IPS-18a (cell line): Measurements from ENCODE around the gene SLC27A2.

Experiments used
- H3K27ac ChIP-seq: one replicate; pipeline ENCODE4 v1.5.1; 2013; ENCODE audit warnings: low read length
- H3K27me3 ChIP-seq: one replicate; pipeline ENCODE4 v1.6.1; 2013; ENCODE audit warnings: mild to moderate bottlenecking, low read length; ENCODE audit not compliant: control insufficient read depth, insufficient read depth
- H3K36me3 ChIP-seq: one replicate; pipeline ENCODE4 v1.6.1; 2013; ENCODE audit warnings: low read depth, low read length; ENCODE audit not compliant: control insufficient read depth
- H3K4me1 ChIP-seq: one replicate; pipeline ENCODE4 v1.6.1; 2013; ENCODE audit warnings: low read depth, low read length; ENCODE audit not compliant: control insufficient read depth
- H3K4me3 ChIP-seq: one replicate; pipeline ENCODE4 v1.5.1; 2013; ENCODE audit warnings: low read length
- H3K9ac ChIP-seq: one replicate; pipeline ENCODE4 v1.6.1; 2013; ENCODE audit warnings: mild to moderate bottlenecking, low read length, moderate library complexity
- H3K9me3 ChIP-seq: one replicate; pipeline ENCODE4 v1.6.1; 2013; ENCODE audit warnings: low read depth, low read length; ENCODE audit not compliant: control insufficient read depth

The SLC27A2 gene

GRCh38 chr15:50244959-50245624, 63.1 kb downstream of the SLC27A2 start:
- H3K27me3 ChIP-seq = no peaks in the 10 kb centered on the region
- H3K4me3 ChIP-seq = no peak overlapping the region
- H3K9me3 ChIP-seq = no peaks in the 10 kb centered on the region
- no peak overlapping the region for H3K9ac ChIP-seq
- no peaks in the 10 kb centered on the region for H3K4me1 ChIP-seq
- H3K36me3 ChIP-seq = no peaks in the 10 kb centered on the region
- H3K27ac ChIP-seq = no peak overlapping the region

GRCh38 chr15:50246631-50247030, 64.6 kb downstream of the SLC27A2 start:
- Histone ChIP-seq H3K36me3 (no peaks in the 10 kb centered on the region), H3K27ac (no peak overlapping the region), H3K4me1 (no peaks in the 10 kb centered on the region), H3K27me3 (no peaks in the 10 kb centered on the region), H3K4me3 (no peak overlapping the region), H3K9ac (no peak overlapping the region), H3K9me3 (no peaks in the 10 kb centered on the region)

- Histone ChIP-seq H3K27ac (no peak overlapping the region), H3K9me3 (no peaks in the 10 kb centered on the region), H3K9ac (no peak overlapping the region), H3K4me3 (no peak overlapping the region), H3K4me1 (no peaks in the 10 kb centered on the region), H3K27me3 (no peaks in the 10 kb centered on the region), H3K36me3 (no peaks in the 10 kb centered on the region)
These were observed 66.0 kb downstream of the SLC27A2 start for GRCh38 chr15:50247819-50248655.

GRCh38 chr15:50248994-50249582, 67.1 kb downstream of the SLC27A2 start:
- Histone ChIP-seq H3K4me1 (no peaks in the 10 kb centered on the region), H3K36me3 (no peaks in the 10 kb centered on the region)

GRCh38 chr15:50249704-50250103, 67.7 kb downstream of the SLC27A2 start:
- no peaks in the 10 kb centered on the region for H3K9me3 ChIP-seq
- H3K4me1 ChIP-seq = no peaks in the 10 kb centered on the region
- H3K36me3 ChIP-seq = no peaks in the 10 kb centered on the region
- H3K27ac ChIP-seq = no peak overlapping the region
- no peaks in the 10 kb centered on the region for H3K27me3 ChIP-seq
- H3K4me3 ChIP-seq = no peak overlapping the region
- no peak overlapping the region for H3K9ac ChIP-seq

More at GRCh38 chr15:50248994-50249582, 67.1 kb downstream of the SLC27A2 start:
- H3K9ac ChIP-seq = no peak overlapping the region
- H3K27me3 ChIP-seq = no peaks in the 10 kb centered on the region
- H3K4me3 ChIP-seq = no peak overlapping the region
- no peak overlapping the region for H3K27ac ChIP-seq
- no peaks in the 10 kb centered on the region for H3K9me3 ChIP-seq

- Histone ChIP-seq H3K4me1 (no peaks in the 10 kb centered on the region), H3K27me3 (no peaks in the 10 kb centered on the region), H3K4me3 (no peak overlapping the region), H3K36me3 (no peaks in the 10 kb centered on the region), H3K9me3 (no peaks in the 10 kb centered on the region), H3K27ac (no peak overlapping the region), H3K9ac (no peak overlapping the region)
These were observed 68.9 kb downstream of the SLC27A2 start for GRCh38 chr15:50250760-50251394.

- H3K4me3 ChIP-seq = no peak overlapping the region
- no peaks in the 10 kb centered on the region for H3K36me3 ChIP-seq
- no peaks in the 10 kb centered on the region for H3K27me3 ChIP-seq
- no peak overlapping the region for H3K27ac ChIP-seq
- no peak overlapping the region for H3K9ac ChIP-seq
- no peaks in the 10 kb centered on the region for H3K4me1 ChIP-seq
- H3K9me3 ChIP-seq = no peaks in the 10 kb centered on the region
These were observed 69.7 kb downstream of the SLC27A2 start for GRCh38 chr15:50251638-50252182.

GRCh38 chr15:50252556-50252955, 70.6 kb downstream of the SLC27A2 start:
- H3K27me3 ChIP-seq = no peaks in the 10 kb centered on the region
- H3K9me3 ChIP-seq = no peaks in the 10 kb centered on the region
- no peak overlapping the region for H3K9ac ChIP-seq
- no peak overlapping the region for H3K4me3 ChIP-seq
- H3K36me3 ChIP-seq = no peaks in the 10 kb centered on the region
- H3K27ac ChIP-seq = no peak overlapping the region
- no peaks in the 10 kb centered on the region for H3K4me1 ChIP-seq

GRCh38 chr15:50256188-50257041, 74.4 kb downstream of the SLC27A2 start:
- Histone ChIP-seq H3K9me3 (no peaks in the 10 kb centered on the region), H3K4me1 (no peaks in the 10 kb centered on the region), H3K27ac (no peak overlapping the region), H3K9ac (no peak overlapping the region), H3K27me3 (no peaks in the 10 kb centered on the region), H3K4me3 (no peak overlapping the region), H3K36me3 (no peaks in the 10 kb centered on the region)

- Histone ChIP-seq H3K36me3 (no peaks in the 10 kb centered on the region), H3K27ac (no peak overlapping the region), H3K9ac (no peak overlapping the region), H3K27me3 (no peaks in the 10 kb centered on the region), H3K4me3 (no peak overlapping the region), H3K4me1 (no peaks in the 10 kb centered on the region), H3K9me3 (no peaks in the 10 kb centered on the region)
These were observed 75.3 kb downstream of the SLC27A2 start for GRCh38 chr15:50257332-50257731.
